Superior temporal gyrus (tissue), 1 donor: Measurements from ENCODE around the gene FAT1.

Experiments used
- DNase-seq: peaks from one replicate; pipeline ENCODE4 v3.0.0-alpha.2; 2016; ENCODE audit errors: extremely low spot score

FAT1 gene

DNA sequence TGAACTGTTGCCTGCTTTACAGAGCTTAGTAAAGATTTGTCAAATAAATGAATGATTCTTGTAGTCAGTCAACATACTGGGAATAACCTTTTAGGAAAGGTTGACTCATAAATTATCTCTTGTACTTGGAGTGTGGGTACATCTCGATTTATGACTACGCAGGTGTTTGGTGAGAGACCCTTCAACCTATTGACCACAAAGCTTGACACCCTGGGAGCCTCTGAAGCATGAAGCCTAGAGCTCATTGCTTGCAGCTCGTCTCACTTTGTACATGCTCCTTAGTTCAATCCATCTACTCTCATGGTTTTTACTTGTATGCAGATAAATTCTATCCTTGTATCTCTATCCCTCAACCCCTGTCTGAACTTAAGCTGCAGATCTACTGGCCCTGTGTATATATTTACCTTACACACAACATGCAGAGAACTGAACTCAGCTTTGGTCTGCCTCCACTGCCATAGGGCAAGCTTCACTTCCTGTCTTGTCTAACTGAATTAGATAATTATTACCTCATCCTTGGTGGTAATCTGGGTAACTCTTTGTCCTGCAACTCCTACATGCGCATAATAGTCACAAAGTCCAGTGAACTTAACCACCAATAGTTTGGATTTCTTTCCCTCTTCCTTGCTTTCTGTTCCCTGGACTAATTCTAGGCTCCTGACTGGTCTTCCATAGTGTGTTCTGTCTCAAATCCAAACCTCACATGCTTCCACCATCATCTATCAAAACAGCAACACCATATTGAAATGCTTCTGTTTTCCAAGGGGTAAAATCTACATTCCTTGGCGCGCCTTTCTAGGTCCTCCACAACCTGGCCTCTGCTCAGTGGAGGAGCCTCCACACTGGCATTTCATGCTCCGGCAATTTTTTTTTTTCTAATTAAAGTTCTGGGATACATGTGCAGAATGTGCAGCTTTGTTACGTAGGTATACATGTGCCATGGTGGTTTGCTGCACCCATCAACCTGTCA, 32.2 kb upstream of the FAT1 start:
- DNase-seq, result no peak

DNA sequence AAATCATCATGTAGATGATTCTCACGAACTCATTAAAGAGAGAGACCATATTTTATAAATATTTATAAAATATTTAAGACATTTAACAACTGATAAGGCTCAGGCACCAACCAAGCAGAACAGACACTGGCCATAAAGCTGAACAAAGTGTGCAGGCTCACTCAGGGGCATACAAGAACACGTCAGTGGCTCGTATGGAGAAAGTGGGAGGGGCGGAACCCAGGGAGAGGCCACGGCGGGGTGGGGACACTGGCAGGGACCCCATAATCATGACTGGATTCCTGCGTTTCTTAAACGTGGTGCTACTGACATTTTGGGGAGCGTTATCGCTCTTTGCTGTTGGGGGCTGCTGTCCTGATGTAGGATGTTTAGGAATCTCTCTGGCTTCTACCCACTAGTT, 31.3 kb upstream of the FAT1 start:
- DNase-seq, result no peak

DNA sequence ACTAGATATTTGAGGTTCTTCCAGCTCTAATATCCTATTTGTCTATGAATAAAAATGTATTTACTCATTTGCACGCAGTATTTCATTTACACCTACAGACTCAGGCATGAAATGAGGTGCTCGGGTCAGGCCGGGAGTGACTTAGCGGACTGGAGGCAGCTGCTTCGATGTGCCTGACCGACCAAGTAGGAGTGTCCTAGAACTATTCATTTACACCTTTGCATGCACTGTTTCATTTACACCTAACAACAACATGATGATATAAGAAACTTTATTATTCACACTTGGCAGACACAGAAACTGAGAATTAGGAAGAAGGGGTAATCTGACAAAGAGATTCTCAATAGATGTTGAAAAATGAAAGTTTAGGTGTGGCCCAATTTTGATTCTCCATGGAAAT, 28.7 kb upstream of the FAT1 start:
- DNase-seq, result no peak

DNA sequence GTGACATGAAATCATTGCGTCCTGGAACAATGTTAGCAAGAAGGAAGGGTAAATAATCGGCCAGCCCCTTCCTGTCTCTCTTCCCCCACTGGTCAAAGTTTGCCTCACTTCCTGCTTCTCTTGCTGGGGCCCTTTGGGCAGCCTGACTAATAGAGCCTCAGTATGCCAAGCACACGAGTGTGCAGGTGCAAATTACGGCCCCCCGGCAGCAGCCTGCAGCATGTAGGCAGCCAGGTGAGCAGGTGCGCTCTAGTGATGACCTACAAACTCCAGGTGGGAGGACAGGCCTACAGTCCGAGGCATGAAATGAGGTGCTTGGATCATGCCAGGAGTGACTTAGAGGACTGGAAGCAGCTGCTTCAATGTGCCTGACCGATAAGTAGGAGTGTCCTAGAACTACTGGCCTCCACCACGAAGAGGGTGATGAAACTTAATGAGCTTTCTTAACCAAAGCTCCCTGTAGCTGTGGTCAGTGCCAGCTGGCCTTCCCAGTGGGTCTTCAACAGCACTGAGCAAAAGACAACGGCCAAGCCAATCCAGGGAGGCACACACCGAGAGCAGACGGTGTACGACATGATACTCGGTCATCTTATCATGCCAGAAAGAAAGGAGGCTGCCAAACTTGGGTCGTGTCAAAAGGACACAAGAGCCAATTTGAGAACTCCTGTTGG, 26.1 kb upstream of the FAT1 start:
- DNase-seq, result no peak

DNA sequence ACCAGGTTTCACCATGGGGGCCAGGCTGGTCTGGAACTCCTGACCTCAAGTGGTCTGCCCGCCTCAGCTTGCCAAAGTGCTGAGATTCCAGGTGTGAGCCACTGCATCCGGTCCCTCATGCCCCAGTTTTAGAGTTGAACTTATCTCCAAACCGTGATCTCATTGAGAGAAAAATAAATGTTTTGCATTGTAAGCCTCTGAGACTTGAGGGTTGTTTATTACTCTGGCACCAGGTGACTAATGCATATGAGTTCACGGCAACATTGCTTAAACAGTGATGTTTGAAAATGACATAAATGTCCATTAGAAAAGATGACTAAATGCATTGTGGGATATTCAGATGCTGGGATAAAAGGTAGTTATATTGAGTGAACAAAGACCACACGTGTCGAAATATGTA, 22.9 kb upstream of the FAT1 start:
- no peak for DNase-seq

DNA sequence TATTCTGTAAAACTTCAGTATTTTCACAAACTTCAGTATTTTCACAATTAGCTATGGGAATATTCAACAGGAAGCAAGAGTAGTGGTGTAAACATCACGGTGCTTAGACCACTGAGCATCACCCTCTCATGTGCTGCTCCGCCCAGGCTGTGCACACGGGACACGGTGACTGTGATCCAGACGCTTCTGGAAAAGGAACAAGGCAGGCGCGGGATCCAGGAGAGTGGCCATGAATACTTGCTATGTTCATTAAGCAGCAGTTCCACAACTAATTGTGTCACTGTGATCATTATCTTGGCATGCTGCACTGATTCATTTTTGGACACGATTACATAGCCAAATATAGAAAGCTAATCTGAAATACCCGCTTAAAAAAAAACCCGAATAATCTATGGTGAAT, 19.6 kb upstream of the FAT1 start:
- no peak for DNase-seq

DNA sequence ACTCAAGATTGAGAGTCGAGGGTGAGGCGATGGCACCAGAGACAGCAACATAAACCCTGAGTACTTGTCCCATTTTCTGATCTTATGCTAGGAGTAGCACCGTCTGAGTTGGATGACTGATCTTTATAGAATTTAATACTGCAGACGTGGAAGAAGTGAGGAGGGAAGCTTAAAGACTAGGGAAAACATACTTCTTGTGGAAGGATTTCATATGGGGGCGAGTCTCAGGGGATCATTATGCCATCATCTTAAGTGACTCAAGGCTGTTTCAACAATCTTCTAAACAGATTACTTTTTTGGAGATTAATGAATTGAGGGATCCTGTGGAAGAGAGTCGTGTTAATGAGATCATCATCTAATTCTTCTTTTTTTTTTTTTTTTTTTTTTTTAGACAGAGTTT, 17.2 kb upstream of the FAT1 start:
- no peak for DNase-seq

DNA sequence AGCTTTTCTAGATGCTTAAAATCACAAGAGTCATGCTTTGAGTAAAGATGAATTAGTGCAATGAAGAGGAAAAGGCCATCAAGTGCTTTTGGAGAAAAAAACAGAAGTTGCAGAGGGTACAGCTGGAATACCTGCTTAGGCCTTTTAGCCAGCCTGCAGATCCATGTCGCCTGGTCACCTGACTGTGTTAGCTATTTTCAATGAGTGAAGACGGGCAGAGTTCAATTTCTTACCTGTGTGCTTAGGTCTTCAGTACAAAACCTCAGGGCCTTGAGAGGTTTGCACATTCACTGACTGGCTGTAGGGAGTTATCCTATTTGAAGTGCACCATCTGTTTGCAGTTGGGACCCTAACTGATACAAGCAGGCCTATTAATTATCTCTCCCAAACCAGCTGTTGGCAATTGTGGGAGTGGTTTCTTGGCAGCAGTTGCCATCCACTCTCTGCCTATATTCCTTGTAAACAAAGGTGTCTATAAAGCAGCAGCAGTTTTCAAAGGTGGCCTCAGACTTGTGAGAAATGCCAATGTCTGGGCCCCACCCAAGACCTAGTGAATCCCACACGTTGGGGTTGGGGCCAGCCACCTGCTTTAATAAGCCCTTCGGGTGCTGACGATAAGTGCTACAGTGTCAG, 16.3 kb upstream of the FAT1 start:
- DNase-seq, result no peak

DNA sequence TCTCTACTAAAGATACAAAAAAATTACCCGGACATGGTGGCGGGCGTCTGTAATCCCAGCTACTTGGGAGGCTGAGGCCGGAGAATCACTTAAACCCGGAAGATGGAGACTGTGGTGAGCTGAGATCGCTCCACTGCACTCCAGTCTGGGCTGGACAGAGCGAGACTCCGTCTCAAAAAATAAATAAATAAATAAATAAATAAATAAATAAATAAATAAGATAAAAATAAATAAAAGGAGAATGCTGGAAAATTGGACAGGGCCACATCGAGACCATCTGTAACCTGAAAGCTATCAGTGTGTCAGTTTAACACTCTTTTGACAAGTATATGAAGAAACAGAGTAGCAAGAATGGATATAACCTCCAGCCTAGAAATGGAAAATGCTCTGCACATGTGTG, 15.7 kb upstream of the FAT1 start:
- DNase-seq, result no peak

DNA sequence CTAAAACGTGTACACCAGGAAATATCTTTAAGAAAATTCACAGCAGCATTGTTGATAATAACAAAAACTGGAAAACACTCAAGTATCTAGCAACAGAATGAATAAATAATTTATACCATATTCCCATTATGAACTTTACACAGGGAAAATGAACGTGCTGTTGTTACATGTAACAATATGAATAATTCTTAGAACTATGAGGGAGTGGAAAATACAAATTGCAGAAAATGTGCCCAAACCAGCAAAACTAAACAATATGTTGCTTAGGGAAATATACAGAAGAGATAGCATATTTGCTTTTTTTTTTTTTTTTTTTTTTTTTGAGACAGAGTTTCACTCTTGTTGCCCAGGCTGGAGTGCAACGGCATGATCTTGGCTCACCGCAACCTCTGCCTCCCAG, 14.8 kb upstream of the FAT1 start:
- DNase-seq, result no peak

DNA sequence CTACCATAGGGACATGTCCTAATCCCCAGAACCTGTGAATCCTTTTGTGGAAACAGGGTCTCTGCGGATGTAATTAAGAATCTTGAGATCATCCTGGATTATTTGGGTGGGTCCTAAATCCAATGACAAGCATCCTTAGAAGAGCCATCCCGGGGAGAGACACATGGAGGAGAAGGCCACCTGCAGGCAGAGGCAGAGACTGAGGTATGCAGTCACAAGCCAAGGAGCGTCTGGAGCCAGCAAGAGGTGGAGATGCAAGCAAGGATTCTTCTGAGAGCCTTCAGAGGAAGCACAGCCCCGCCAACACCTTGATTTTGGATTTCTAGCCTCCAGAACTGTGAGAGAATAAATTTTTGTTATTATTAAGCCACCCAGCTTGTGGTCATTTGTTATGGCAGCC, 13.8 kb upstream of the FAT1 start:
- no peak for DNase-seq

DNA sequence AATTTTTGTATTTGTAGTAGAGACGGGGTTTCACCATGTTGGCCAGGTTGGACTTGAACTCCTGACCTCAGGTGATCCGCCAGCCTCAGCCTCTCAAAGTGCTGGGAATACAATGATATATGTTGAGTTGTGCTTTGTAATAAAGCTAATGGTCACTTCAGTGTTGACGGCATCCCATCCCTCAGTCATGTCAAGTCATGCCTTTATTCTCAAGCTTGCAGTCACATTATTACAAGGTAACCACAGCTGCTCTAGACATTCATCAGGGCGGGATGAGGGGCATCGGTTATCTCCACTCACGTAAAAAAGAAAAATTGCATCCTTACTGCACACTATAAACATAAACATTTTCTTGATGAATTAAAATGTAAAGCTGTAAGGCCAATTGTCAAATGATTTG, 12.8 kb upstream of the FAT1 start:
- DNase-seq, result no peak

DNA sequence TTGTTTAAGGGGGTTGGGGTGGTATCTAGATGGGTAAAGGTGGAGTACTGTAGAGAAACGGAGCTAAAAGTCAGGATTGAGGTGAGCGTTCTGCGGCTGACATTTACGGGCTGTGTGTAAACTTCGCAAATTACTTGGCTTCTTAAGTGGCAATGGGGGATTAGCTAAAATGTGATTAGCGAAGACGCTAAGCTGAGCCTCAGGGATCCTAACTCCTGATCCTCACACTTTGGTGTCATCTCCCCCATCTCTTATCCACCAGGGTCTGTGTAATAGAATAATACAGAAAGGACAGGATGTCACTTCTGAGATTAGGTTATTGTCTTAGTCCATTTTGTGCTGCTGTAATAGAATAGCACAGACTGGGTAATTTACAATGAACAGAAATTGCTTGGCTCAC, 10.6 kb upstream of the FAT1 start:
- no peak for DNase-seq

DNA sequence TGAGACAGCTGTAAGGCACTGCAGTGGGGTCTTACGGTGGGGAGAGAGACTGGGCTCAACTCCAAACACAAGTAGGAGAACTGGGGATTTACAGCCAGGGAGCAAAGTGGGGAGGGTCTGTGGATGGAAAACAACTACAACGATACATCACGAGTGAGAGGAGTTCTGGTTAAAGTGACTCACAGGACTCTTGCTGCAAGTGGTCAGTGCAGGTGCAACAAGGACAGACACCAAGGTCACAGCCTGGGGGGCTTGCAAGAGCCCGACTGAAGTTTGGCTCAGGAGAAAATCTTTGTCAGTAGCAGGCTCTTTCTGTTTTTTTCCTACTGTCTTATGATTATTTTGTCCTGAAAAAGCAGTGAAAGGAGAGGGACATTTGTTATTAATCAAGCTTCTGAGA, 10.1 kb upstream of the FAT1 start:
- DNase-seq, result no peak

DNA sequence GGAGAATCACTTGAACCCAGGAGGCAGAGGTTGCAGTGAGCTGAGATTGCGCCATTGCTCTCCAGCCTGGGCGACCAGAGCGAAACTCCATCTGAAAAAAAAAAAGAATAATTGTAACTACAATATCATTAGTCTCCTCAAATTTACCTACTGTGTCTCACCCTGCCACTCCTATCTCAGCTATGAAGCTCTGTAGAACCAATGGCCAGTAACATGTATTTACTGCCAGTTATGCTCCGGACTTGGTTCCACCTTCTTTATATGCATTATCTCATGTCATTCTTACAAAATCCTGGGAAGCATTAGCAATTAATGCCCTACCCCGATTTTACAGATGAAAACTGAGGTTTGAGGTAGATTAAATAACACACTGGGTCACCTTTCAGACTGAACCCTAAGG, 7.0 kb upstream of the FAT1 start:
- no peak for DNase-seq

DNA sequence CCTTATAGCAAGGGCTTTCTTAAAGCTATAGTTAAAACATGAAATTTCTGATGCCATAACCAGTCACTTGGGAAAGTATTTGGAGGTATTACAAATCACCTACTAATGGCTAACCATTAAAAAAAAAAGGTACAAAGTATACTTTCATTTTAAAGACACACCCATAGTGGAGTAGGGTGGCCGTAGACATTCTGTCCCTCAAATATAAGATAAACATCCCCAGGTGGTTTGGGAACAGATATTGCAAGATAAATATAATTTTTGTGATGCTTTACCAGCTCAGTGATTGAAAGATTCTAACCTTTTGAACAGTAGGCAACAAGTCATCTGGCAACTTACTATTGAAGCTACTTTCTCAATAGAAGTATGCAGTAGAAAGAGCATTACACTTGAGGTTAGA, 6.2 kb upstream of the FAT1 start:
- DNase-seq, result no peak

DNA sequence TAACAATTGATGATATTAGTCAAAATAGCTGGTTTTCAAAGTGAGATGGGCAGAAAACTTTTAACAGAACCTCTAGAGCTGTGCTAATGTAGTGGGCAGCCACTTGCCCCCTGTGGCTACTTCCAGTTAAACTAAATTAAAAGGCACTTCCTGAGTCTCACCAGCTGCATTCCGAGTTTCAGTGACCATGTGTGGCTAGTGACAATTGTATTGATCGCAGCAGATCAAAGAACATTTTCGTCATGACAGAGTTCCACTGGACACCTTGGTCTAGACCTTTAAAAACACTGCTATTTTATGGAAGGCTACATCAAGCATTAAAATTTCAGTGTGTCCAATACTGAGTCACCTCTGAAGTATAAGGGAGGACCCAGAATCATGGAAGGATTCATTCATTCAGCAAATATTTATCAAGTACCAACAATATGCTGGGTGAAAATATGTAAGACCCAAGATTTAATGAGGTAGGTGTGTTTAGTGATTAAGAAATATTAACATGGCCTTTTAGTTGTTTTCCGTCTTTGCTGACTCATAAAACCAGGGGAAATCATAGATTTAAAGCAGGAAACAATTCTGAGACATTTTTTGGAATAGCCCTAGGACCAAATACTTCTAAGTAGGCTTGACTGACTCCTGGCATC, 5.1 kb upstream of the FAT1 start:
- no peak for DNase-seq

DNA sequence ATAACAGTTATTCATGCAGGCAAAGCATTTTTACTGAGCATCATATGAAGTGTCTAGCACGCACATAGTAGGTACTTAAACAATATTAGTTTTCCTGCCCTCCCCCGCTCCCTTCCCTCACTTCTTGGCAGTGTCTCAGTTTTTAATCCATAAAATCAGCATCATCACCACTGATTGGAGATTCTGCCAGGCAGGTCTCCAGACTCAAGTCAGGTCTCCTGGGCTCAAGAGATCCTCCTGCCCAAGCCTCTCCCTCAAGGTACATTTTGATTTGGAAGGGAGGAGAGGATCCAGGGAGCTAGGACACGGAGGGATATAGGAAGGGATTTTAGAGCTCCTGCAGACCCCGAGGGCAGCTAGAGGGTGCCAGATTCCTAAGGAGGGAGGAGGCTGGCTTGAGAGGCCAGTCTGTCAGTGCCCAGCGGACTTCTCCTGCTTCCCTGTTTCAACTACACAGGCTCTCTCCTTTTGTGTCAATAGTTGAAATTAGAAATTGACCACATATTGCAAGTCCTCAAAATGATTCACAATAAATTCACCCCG, 4.4 kb upstream of the FAT1 start:
- no peak for DNase-seq

DNA sequence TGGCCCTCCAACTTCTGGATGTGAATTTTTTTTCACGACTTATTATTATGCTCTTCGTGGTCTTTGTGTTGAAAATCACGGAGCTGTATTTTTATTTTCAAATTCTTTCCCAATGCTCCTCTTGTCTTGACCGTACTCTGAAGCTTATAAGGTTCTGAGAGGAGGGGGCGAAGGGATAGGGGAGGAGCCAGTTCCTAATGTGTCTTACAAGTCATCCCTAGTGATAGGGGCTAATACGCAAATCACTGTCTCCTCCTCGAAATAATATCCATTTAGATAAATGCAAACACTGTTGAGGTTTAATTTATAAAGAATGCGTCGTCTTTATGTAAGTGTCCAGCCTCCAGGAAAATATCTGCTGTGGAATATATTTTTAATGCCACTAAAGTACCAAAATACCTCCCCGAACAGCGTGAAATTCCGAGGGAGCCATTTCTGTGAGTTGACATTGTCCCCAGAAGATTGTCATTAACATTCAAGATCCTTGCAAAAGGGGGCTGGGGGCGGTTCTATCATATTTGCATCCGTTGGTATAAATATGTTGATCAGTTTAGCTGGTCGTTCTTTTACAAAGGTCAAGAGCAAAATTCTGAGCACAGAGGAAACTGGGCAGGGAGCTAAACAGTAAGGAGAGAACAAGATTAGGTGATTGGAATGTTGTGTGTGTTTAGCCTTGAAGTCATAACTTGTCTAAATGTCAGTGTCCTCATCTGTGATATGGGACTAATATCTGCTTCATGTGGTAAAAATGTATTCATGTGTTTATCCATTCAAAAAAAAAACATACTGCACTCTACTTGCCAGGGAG, 3.7 kb upstream of the FAT1 start:
- no peak for DNase-seq

DNA sequence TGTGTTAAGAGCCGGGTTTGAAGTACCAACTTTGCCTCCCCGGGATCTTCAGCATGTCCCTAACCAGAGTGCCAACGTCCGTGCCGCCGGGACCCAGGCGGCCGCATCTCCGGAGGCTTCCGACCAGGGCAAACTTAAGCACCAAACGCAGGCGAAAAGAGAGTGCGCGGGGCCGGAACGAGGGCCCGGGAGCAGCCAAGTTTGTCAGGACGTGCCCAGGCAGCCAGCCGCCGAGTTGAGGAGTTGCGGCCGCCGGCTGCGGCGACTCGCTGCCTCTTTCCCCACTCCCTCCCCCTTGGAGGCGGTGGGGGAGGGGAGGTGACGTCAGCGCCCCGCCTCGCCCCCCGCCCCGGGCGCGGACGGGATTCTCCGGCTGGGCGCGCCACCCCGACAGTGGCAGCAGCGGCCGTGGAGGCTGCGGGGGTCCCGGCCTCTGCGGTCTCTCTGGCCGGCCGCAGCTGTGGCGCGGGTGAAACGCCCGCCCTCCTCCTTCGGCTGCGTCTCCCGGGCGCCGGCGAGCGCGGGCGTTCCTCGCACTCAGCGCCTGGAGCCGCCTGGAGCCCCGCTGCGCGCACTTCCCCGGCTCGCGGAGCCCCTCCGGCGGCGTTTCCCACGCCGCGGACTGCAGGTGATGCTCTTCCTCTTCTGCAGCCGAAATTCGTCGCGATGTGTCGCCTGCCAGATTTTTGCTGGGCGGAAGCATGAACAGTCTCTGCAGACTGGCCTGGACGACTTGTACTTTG, 2.9 kb upstream of the FAT1 start:
- DNase-seq, result no peak
